ENCODE data around the gene ZNF831.

DNA sequence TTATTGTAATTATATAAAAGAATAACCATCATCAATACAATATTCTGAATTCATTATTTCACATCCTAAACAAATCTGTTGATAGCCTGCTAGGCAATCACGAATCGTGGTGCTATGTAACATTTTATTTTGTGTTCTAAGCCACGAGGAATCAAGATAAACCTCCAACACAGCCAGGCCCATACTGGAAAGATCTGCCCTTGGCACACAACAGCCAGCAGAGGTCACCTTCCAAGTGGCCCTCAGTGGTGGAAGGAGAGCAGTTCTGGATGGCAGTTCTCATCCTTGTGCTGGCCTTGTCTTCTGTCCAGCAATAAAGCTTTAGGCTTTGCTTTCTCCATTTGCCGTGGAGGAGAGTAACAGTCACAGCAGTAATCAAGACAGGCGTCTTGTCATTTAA, 13.2 kb downstream of the ZNF831 start:
- TF ChIP-seq TAF1 (IDR thresholded peaks at IDR 0.05; ENCODE audit: low read depth, low read length) (no peak), POLR2A (IDR thresholded peaks at IDR 0.05; ENCODE audit: low read depth, low read length) (no peak), POLR2AphosphoS5 (IDR thresholded peaks at IDR 0.05; ENCODE audit: low read depth, low read length) (no peak), SPI1 (IDR thresholded peaks at IDR 0.05; ENCODE audit: low read depth, low read length) (no peak), POU2F2 (IDR thresholded peaks at IDR 0.05; ENCODE audit: low read depth, low read length) (no peak)

Data from GM12891 (cell line).